NCI-H1436 treated with DMSO at 0.1 percent for 48 hours (cell line): ENCODE measurements around the gene HLA-F.

Experiments used
- DNase-seq: peaks from one replicate; lab custom pipeline; 2025; lab: John Stamatoyannopoulos, UW

HLA-F gene

GRCh38 chr6:29763491-29764289 lies 40.5 kb downstream of the HLA-F start:
- no peak for DNase-seq

- DNase-seq: no peak
These were observed 41.4 kb downstream of the HLA-F start for GRCh38 chr6:29764422-29765196.

DNA sequence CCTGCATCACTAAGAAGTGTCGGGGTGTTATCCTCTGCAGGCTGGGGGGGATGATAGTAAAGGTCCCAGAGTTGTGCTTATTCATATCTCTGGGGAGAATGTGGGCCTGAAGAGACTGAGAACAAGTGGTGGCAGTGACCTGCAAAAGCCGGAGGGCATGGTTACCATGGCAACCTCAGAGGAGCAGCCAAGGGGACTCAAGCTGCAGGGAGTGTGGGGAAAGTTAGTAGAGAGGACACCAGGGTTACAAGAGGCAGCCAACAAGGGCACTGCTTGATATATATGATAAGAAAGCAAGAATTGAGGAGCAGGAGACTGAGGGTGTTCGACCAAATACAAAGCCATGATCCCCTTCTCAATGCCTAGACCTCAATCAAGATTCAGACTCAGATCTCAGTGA lies 46.1 kb downstream of the HLA-F start:
- no peak for DNase-seq

GRCh38 chr6:29770306-29770705 lies 47.1 kb downstream of the HLA-F start:
- no peak for DNase-seq

- DNase-seq: no peak
These were observed 53.5 kb downstream of the HLA-F start for GRCh38 chr6:29776684-29777083.
